ENCODE measurements around the gene CDHR2. TPM values are rescaled to one million over a fixed set of nuclear protein-coding genes. Genes with fewer than 3 reads are reported as not detected.

CDHR2 gene, protein sequence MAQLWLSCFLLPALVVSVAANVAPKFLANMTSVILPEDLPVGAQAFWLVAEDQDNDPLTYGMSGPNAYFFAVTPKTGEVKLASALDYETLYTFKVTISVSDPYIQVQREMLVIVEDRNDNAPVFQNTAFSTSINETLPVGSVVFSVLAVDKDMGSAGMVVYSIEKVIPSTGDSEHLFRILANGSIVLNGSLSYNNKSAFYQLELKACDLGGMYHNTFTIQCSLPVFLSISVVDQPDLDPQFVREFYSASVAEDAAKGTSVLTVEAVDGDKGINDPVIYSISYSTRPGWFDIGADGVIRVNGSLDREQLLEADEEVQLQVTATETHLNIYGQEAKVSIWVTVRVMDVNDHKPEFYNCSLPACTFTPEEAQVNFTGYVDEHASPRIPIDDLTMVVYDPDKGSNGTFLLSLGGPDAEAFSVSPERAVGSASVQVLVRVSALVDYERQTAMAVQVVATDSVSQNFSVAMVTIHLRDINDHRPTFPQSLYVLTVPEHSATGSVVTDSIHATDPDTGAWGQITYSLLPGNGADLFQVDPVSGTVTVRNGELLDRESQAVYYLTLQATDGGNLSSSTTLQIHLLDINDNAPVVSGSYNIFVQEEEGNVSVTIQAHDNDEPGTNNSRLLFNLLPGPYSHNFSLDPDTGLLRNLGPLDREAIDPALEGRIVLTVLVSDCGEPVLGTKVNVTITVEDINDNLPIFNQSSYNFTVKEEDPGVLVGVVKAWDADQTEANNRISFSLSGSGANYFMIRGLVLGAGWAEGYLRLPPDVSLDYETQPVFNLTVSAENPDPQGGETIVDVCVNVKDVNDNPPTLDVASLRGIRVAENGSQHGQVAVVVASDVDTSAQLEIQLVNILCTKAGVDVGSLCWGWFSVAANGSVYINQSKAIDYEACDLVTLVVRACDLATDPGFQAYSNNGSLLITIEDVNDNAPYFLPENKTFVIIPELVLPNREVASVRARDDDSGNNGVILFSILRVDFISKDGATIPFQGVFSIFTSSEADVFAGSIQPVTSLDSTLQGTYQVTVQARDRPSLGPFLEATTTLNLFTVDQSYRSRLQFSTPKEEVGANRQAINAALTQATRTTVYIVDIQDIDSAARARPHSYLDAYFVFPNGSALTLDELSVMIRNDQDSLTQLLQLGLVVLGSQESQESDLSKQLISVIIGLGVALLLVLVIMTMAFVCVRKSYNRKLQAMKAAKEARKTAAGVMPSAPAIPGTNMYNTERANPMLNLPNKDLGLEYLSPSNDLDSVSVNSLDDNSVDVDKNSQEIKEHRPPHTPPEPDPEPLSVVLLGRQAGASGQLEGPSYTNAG (N-terminal part only)
- total RNA-seq: 0.05 TPM in 1 of 2 replicates, not detected in the other

DNA sequence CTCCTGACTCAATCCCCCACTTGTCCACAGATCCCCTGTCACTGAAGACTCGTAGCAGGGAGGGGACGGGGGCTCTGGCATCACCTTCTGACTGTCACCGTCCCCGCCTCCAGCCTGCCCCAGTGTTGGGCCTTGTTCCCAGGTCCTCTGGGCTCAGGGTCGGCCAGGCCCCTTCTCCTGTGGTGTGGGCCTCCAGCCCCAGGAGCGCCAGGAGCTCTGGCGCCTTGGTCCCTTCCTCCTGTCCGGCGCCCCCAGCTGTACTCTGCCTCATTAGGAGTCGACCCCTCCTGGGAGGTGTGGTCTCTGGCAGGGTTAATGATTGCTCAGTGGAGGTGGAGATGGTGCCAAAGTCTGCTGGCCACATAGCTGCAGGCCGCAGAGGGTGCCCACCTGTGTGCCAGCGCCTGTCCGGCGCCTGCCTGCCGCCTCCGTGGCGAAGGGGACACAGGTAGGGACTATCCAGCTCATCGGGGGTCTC is at the start of gene CDHR2:
Gene CDHR2 (plus strand): TSS at position 376 of the 478 bp plus-strand sequence. CDS start 16,011 bp downstream, outside the sequence.

GRCh38 chr5:176536902-176537553 is 12.1 kb upstream of the CDHR2 start, which contains the start of gene RNF44:
Gene RNF44 (minus strand): TSS chr5:176537402. CDS start chr5:176532472, 4,930 bp downstream.

GRCh38 chr5:176609724-176610434 is 60.7 kb downstream of the CDHR2 start, which contains the start of gene GPRIN1:
Gene GPRIN1 (minus strand): TSS chr5:176610156. CDS start chr5:176599834, 10,322 bp downstream.

DNA sequence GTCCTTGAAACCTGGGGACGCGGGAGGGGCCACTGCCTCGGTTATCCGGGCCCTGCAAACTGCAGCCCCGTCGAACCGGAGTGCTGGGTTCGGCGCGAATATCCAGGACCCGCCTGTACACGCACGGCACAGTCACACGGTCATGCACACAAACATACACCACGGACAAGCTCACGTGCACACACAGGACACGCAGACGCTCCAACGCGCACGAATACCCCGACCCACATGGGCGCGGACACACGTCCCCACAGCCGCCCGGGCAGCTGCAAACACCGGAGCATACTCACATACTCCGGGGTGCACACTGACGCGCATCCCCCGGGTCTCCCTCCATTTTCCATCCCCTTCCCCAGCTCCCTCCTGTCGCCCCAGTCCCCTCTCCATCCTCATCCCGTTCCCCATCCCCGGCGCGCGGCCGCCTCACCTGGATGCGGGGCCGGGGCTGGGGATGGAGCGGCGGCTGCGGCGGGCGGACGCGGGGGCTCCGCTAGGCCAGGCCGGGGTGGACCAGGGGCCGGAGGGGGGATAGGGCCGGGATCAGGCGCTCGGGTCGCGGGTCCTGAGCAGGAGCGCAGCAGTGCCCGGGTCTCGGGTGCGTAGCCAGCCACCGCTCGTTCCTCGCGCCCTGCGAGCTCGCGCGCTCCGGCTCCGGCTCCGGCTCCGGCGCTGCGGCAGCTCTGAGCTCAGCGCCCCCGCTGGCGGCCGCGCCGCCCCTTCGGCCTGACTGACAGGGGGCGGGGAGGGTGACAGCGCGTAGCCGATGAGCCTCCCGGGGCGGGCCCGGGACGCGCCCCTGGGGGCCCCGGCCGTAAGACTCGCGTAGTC is 80.9 kb downstream of the CDHR2 start, which contains the start of the genes EIF4E1B and SNCB:
Gene EIF4E1B (plus strand): TSS at position 823 of the 828 bp plus-strand sequence. CDS start 12,113 bp downstream, outside the sequence.
Gene SNCB (minus strand): TSS at position 682 of the 828 bp plus-strand sequence. CDS start 880 bp downstream, outside the sequence.

Other genes starting within 250 kb of the CDHR2 start
- 76.3 and 103 TPM in 2 replicates for gene KIAA1191, start 187.6 kb upstream of the CDHR2 start, total RNA-seq
- 23.8 and 25.2 TPM in 2 replicates for gene ARL10, start 183.9 kb upstream of the CDHR2 start, total RNA-seq
- 6.8 and 10.7 TPM in 2 replicates for gene NOP16, start 160.7 kb upstream of the CDHR2 start, total RNA-seq
- 15.4 and 21.3 TPM in 2 replicates for gene HIGD2A, start 160.6 kb upstream of the CDHR2 start, total RNA-seq
- gene CLTB, start 132.8 kb upstream of the CDHR2 start, total RNA-seq: 72.2 and 86.4 TPM in 2 replicates
- 39.5 and 48.1 TPM in 2 replicates for gene FAF2, start 101.0 kb upstream of the CDHR2 start, total RNA-seq
- gene RNF44, start 11.9 kb upstream of the CDHR2 start, total RNA-seq: 2.1 and 4.6 TPM in 2 replicates
- 1.8 and 7.3 TPM in 2 replicates for gene GPRIN1, start 60.8 kb downstream of the CDHR2 start, total RNA-seq
- 0.18 TPM in 1 of 2 replicates, not detected in the other for gene SNCB, start 81.2 kb downstream of the CDHR2 start, total RNA-seq
- not detected in 2 replicates for gene EIF4E1B, start 81.3 kb downstream of the CDHR2 start, total RNA-seq
- gene TSPAN17, start 98.1 kb downstream of the CDHR2 start, total RNA-seq: 33.3 and 37.6 TPM in 2 replicates